ENCODE results near the gene PRR33.

- no peak for TF ChIP-seq RNF2 (IDR thresholded peaks at IDR 0.05; ENCODE audit: borderline replicate concordance, low read depth)
- TF ChIP-seq CTCF (IDR thresholded peaks at IDR 0.05): no peak
- no peak for TF ChIP-seq ESRRA (IDR thresholded peaks at IDR 0.05; ENCODE audit: borderline replicate concordance, low read length)
- TF ChIP-seq PBX3 (IDR thresholded peaks at IDR 0.05): no peak
- no peak for TF ChIP-seq REST (IDR thresholded peaks at IDR 0.05)
- no peak for TF ChIP-seq CEBPB (IDR thresholded peaks at IDR 0.05)
- TF ChIP-seq EP300 (IDR thresholded peaks at IDR 0.05): no peak
- TF ChIP-seq POLR2A (IDR thresholded peaks at IDR 0.05; ENCODE audit: low read length): no peak
- no peak for TF ChIP-seq KDM1A (IDR thresholded peaks at IDR 0.05; ENCODE audit: low read depth)
- no peak for TF ChIP-seq RFX5 (IDR thresholded peaks at IDR 0.05)
- no peak for TF ChIP-seq RCOR1 (IDR thresholded peaks at IDR 0.05; ENCODE audit: low read depth, low read length)
These were observed 46.6 kb downstream of the PRR33 start for GRCh38 chr11:1845095-1845429.

Measured in A549 (cell line).